Adrenal gland (tissue), 12 donors: Measurements from ENCODE around the gene KIF1C. TPM values are rescaled to one million over a fixed set of nuclear protein-coding genes. Genes with fewer than 3 reads are reported as not detected.
A peak's percentile ranks its signal among the peaks of the same experiment; 100 is the strongest.

Experiments
- DNase-seq, 7 donors: peaks; one replicate each; pipeline ENCODE4 v3.0.0-alpha.2; 2019 to 2020
- H3K27ac ChIP-seq, 5 donors: fragments of 200-600 bp; sonication (generic) in 4 of 5; 1 replicate in 3 of 5; 2 replicates in 2 of 5; pipeline versions ENCODE4 v1.5.1 to v1.8.0; 2016 to 2020; ENCODE audit warnings: mild to moderate bottlenecking in 1 of 5
- H3K27me3 ChIP-seq: fragments of 200-600 bp; 2 replicates; pipeline ENCODE4 v1.8.0; 2021
- H3K36me3 ChIP-seq, 2 donors: fragments of 200-600 bp; replicated peaks in 1 of 2; 1 replicate in 1 of 2; 2 replicates in 1 of 2; pipeline versions ENCODE4 v1.5.1 to v1.8.0; 2018 to 2022
- H3K4me1 ChIP-seq, 2 donors: fragments of 200-600 bp; replicated peaks in 1 of 2; 1 replicate in 1 of 2; 2 replicates in 1 of 2; pipeline versions ENCODE4 v1.5.1 to v1.8.0; 2018 to 2021
- H3K4me3 ChIP-seq, 4 donors: fragments of 200-600 bp; sonication (generic) in 3 of 4; one replicate each; pipeline ENCODE4 v1.5.1; 2016 to 2018
- H3K9me3 ChIP-seq, 3 donors: fragments of 200-600 bp; sonication (generic) in 1 of 3; replicated peaks in 1 of 3; 1 replicate in 2 of 3; 2 replicates in 1 of 3; pipeline versions ENCODE4 v1.5.1 to v1.8.0; 2016 to 2021
- CTCF ChIP-seq, 6 experiments: fragments of 450-650 bp in 4 of 6; fragments of 200-600 bp in 2 of 6; sonication (generic) in 1 of 6; IDR thresholded peaks; 1 replicate in 5 of 6; 2 replicates in 1 of 6; pipeline versions ENCODE4 v1.5.1 to v1.8.0; 2016 to 2021; ENCODE audit warnings: antibody characterized with exemption in 6 of 6, mild to moderate bottlenecking in 2 of 6, moderate library complexity in 1 of 6
- POLR2A ChIP-seq, 2 donors: fragments of 450-650 bp; IDR thresholded peaks; one replicate each; pipeline ENCODE4 v1.6.1; 2017; ENCODE audit warnings: antibody characterized with exemption in 2 of 2, mild to moderate bottlenecking in 2 of 2, moderate library complexity in 1 of 2
- WGBS, 4 donors: extraction: QIAGEN DNeasy Blood & Tissue Kit in 2 of 4; methylation state at CpG; one replicate each; pipeline versions ENCODE4 v1.1.5 to v1.1.7; 2013 to 2017; 5-methylcytosine and 5-hydroxymethylcytosine counted together
- intact Hi-C, 2 donors: fragments of 100-400 bp; cut with DNase I; formaldehyde crosslinking; loops; one replicate each; pipeline versions ENCODE4 v1.14.1 to v1.15.0; 2022 to 2023
- polyA plus RNA-seq, 3 donors: library from polyadenylated mRNA; stranded (reverse); fragments of 200-250 nt in 2 of 3; fragments of 350-450 nt in 1 of 3; fragmentation: Illumina TruSeq in 1 of 3; extraction: RNeasy Lipid Tissue Mini Kit (QIAGEN cat#74804) in 1 of 3; gene quantifications; one replicate each; pipeline ENCODE4 v1.2.3, GENCODE V29; 2013 to 2014
- total RNA-seq, 9 donors: library from RNA; depleted of rRNA in 4 of 9; stranded (reverse); fragments of >200 nt in 4 of 9; fragments of 120-200 nt in 1 of 9; fragmentation: NEBNext Ultra II Directional in 1 of 9; extraction: Animal tissue kit (Norgen Biotek cat#: 25700) in 1 of 9; gene quantifications; one replicate each; pipeline versions ENCODE4 v1.1.0 to v1.2.4, GENCODE V29; 2013 to 2023
- donor health status: healthy with polysubstance abuse.
- donor health status: Bipolar disorder and iron deficiency.
- donor health status: DM: yes; HTN: yes; CAD: no.
- donor health status: DM: no; HTN: no; CAD: no.
- donor health status: DM: no; HTN: no; CAD: no.
- donor health status: DM: yes; HTN: yes; CAD: no.

Gene KIF1C
- total and polyA plus RNA-seq, 12 donors = 16.2 to 91.0 (median 55.4) TPM

GRCh38 chr17:4953451-4953961, 44.2 kb upstream of the KIF1C start:
- no peak overlapping the region for H3K4me3 ChIP-seq
- 76 to 80% (median 76%) methylated on average over 14 of the region's 14 CpGs for WGBS, 4 donors
- peaks cover 12 to 13% of the 10 kb centered on the region in 2 donors for H3K4me1 ChIP-seq
- DNase-seq = no peak
- no peak for TF ChIP-seq POLR2A (IDR thresholded peaks at IDR 0.05)
- TF ChIP-seq CTCF (IDR thresholded peaks at IDR 0.05) = no peak
- no peaks in the 10 kb centered on the region for H3K9me3 ChIP-seq
- no peaks in the 10 kb centered on the region for H3K36me3 ChIP-seq
- no peaks in the 10 kb centered on the region for H3K27me3 ChIP-seq
- H3K27ac ChIP-seq = no peak overlapping the region
- intact Hi-C loops = no loop called here

GRCh38 chr17:4955091-4955490, 42.7 kb upstream of the KIF1C start:
- 92 to 96% (median 94%) methylated on average over 7 to 8 of the region's 8 CpGs for WGBS, 4 donors
- Histone ChIP-seq H3K4me1 (peaks cover 5 to 9% of the 10 kb centered on the region in 2 donors), H3K9me3 (no peaks in the 10 kb centered on the region), H3K36me3 (peaks cover 0 to 12% of the 10 kb centered on the region in 2 donors), H3K27me3 (no peaks in the 10 kb centered on the region), H3K4me3 (no peak overlapping the region), H3K27ac (no peak overlapping the region)
- intact Hi-C loops = no loop called here
- DNase-seq = no peak
- TF ChIP-seq CTCF (IDR thresholded peaks at IDR 0.05) (no peak), POLR2A (IDR thresholded peaks at IDR 0.05) (no peak)

GRCh38 chr17:4956493-4957061, 41.2 kb upstream of the KIF1C start:
- Histone ChIP-seq H3K4me1 (no peaks in the 10 kb centered on the region), H3K36me3 (peaks cover 0 to 20% of the 10 kb centered on the region in 2 donors), H3K4me3 (no peak overlapping the region), H3K9me3 (no peaks in the 10 kb centered on the region), H3K27me3 (no peaks in the 10 kb centered on the region), H3K27ac (no peak overlapping the region)
- 78 to 88% (median 87%) methylated on average over 9 to 10 of the region's 10 CpGs for WGBS, 4 donors
- intact Hi-C loops = no loop called here
- no peak for DNase-seq
- no peak for TF ChIP-seq POLR2A (IDR thresholded peaks at IDR 0.05)
- TF ChIP-seq CTCF (IDR thresholded peaks at IDR 0.05) = peak in 1 of 6 experiments; percentile 6

- Histone ChIP-seq H3K4me3 (no peak overlapping the region), H3K9me3 (no peaks in the 10 kb centered on the region), H3K4me1 (no peaks in the 10 kb centered on the region), H3K27me3 (no peaks in the 10 kb centered on the region), H3K27ac (no peak overlapping the region), H3K36me3 (peaks cover 0 to 20% of the 10 kb centered on the region in 2 donors)
- intact Hi-C loops = no loop called here
- TF ChIP-seq POLR2A (IDR thresholded peaks at IDR 0.05) (no peak), CTCF (IDR thresholded peaks at IDR 0.05) (no peak)
- WGBS, 4 donors = 77 to 85% (median 78%) methylated on average over 3 of the region's 3 CpGs
- no peak for DNase-seq
Observed at GRCh38 chr17:4958102-4958501, 39.6 kb upstream of the KIF1C start.
